K562 (cell line): Measurements from ENCODE around the gene P2RY8. TPM values are rescaled to one million over a fixed set of nuclear protein-coding genes. Genes with fewer than 3 reads are reported as not detected.

Experiments
- ATAC-seq: fragments of 200-7000 bp; cut with Tn5 transposase; 3 replicates; pipeline ENCODE4 v1.9.1; 2020; ENCODE audit warnings: moderate library complexity
- BruUV-seq: library from RNA; stranded (reverse); fragments of 400-500 nt; replicated peaks from 2 replicates; lab custom pipeline; 2021; lab: Mats Ljungman, UMichigan
- CTCF ChIA-PET: fragments of 300-600 bp; formaldehyde crosslinking; extraction: SDS; loops from one replicate; lab custom pipeline; 2021; ENCODE audit warnings: low intra/inter-chr PET ratio; lab: Yijun Ruan, JAX
- POLR2A ChIA-PET: fragments of 300-600, 350-650 bp; sonication (Branson Sonifier 250); formaldehyde crosslinking; extraction: SDS; loops from one replicate; lab custom pipeline; 2021; ENCODE audit warnings: antibody characterized with exemption, inconsistent platforms; lab: Yijun Ruan, JAX
- DNase-seq, 4 experiments: peaks; one replicate each; pipeline versions ENCODE4 v3.0.0 to v3.0.0-alpha.2; 2011 to 2018; ENCODE audit warnings: low spot score in 3 of 4, mixed read lengths in 3 of 4; ENCODE audit errors: extremely low read depth in 1 of 4
- FAIRE-seq: peaks from 2 replicates; lab custom pipeline; 2011; peaks lifted over from hg19 to GRCh38; lab: Jason Lieb, UNC
- H2AFZ ChIP-seq: 2 replicates; pipeline ENCODE4 v1.6.0; 2011; ENCODE audit warnings: low read depth, low read length, control low read depth, inconsistent platforms
- H3K27ac ChIP-seq: fragments of 200-600 bp; 3 replicates; pipeline ENCODE4 v1.8.0; 2011; ENCODE audit warnings: low read depth, mild to moderate bottlenecking, control low read depth, inconsistent platforms, low read length, moderate library complexity, mixed read lengths; ENCODE audit errors: extremely low read depth
- H3K27me3 ChIP-seq, 2 experiments: fragments of 300-600 bp in 1 of 2; 2 replicates in 1 of 2; 3 replicates in 1 of 2; pipeline versions ENCODE4 v1.6.0 to v1.8.0; 2011; ENCODE audit warnings: inconsistent platforms in 2 of 2, low read length in 2 of 2, mild to moderate bottlenecking in 1 of 2, mixed read lengths in 1 of 2, moderate library complexity in 1 of 2; ENCODE audit not compliant: control insufficient read depth in 2 of 2, insufficient read depth in 2 of 2
- H3K36me3 ChIP-seq: fragments of 300-600 bp; 3 replicates; pipeline ENCODE4 v1.8.0; 2011; ENCODE audit warnings: mild to moderate bottlenecking, low read length, inconsistent platforms; ENCODE audit not compliant: control insufficient read depth, insufficient read depth
- H3K4me1 ChIP-seq, 2 experiments: fragments of 200-600 bp in 1 of 2; replicated peaks in 1 of 2; 2 replicates in 1 of 2; 3 replicates in 1 of 2; pipeline versions ENCODE4 v1.5.1 to v1.8.0; 2011; ENCODE audit warnings: inconsistent platforms in 2 of 2, low read length in 2 of 2, mild to moderate bottlenecking in 1 of 2, mixed read lengths in 1 of 2, moderate library complexity in 1 of 2; ENCODE audit not compliant: control insufficient read depth in 2 of 2, insufficient read depth in 2 of 2
- H3K4me2 ChIP-seq: 2 replicates; pipeline ENCODE4 v1.6.1; 2011; ENCODE audit warnings: low read length, control low read depth, inconsistent platforms, mixed read lengths; ENCODE audit not compliant: insufficient read depth
- H3K4me3 ChIP-seq: fragments of 200-600 bp; sonication (generic), shearing (Covaris generic); 2 replicates; pipeline ENCODE4 v1.5.1; 2016; ENCODE audit warnings: control low read depth, inconsistent platforms
- H3K79me2 ChIP-seq: fragments of 200-600 bp; 3 replicates; pipeline ENCODE4 v1.8.0; 2011; ENCODE audit warnings: low read length, inconsistent platforms; ENCODE audit not compliant: control insufficient read depth, insufficient read depth
- H3K9ac ChIP-seq, 2 experiments: 2 replicates each; pipeline versions ENCODE4 v1.6.0 to v1.6.1; 2011; ENCODE audit warnings: low read depth in 2 of 2, low read length in 2 of 2, control low read depth in 1 of 2, inconsistent platforms in 1 of 2, mild to moderate bottlenecking in 1 of 2, mixed read lengths in 1 of 2; ENCODE audit not compliant: insufficient read depth in 1 of 2
- H3K9me1 ChIP-seq: one replicate; pipeline ENCODE4 v1.6.0; 2011; ENCODE audit warnings: inconsistent platforms, mild to moderate bottlenecking, low read length, moderate library complexity; ENCODE audit not compliant: control insufficient read depth, insufficient read depth
- H3K9me3 ChIP-seq: replicated peaks from 2 replicates; pipeline ENCODE4 v1.5.1; 2011; ENCODE audit warnings: low read depth, low read length, inconsistent platforms; ENCODE audit not compliant: control insufficient read depth, insufficient read depth
- H4K20me1 ChIP-seq: replicated peaks from 2 replicates; pipeline ENCODE4 v1.6.1; 2011; ENCODE audit warnings: low read length, inconsistent platforms, mixed read lengths; ENCODE audit not compliant: control insufficient read depth, insufficient read depth
- ARID3A ChIP-seq: IDR thresholded peaks from 2 replicates; pipeline ENCODE4 v1.6.1; 2012; ENCODE audit warnings: low read depth, low read length, improper control_type of control experiment, borderline replicate concordance
- C11orf30 ChIP-seq: fragments of 450-650 bp; IDR thresholded peaks from 2 replicates; pipeline ENCODE4 v1.6.1; 2016; ENCODE audit warnings: low read depth, mild to moderate bottlenecking
- CBFA2T3 ChIP-seq: fragments of 450-650 bp; IDR thresholded peaks from 2 replicates; pipeline ENCODE4 v1.6.1; 2017
- CBX5 ChIP-seq: IDR thresholded peaks from 2 replicates; pipeline ENCODE4 v1.6.1; 2014; ENCODE audit warnings: low read depth, borderline replicate concordance
- EZH2 ChIP-seq: IDR thresholded peaks from 2 replicates; pipeline ENCODE4 v1.6.1; 2012; ENCODE audit warnings: low read depth, mild to moderate bottlenecking, inconsistent platforms, low read length, borderline replicate concordance
- GTF2F1 ChIP-seq: IDR thresholded peaks from 2 replicates; pipeline ENCODE4 v1.6.1; 2011; ENCODE audit warnings: low read depth, low read length, improper control_type of control experiment
- IFI16 ChIP-seq: fragments of 250-450 bp; sonication (Bioruptor Pico); IDR thresholded peaks from 2 replicates; pipeline ENCODE4 v2.1.2; 2022; ENCODE audit warnings: mild to moderate bottlenecking, inconsistent platforms
- NBN ChIP-seq: fragments of 450-650 bp; IDR thresholded peaks from 2 replicates; pipeline ENCODE4 v1.6.1; 2016; ENCODE audit warnings: low read depth, mild to moderate bottlenecking
- NFIX ChIP-seq: fragments of 250-450 bp; sonication (Bioruptor Pico); IDR thresholded peaks from 2 replicates; pipeline ENCODE4 v1.4.0; 2020; ENCODE audit warnings: low read depth, mild to moderate bottlenecking, moderate library complexity
- NFYB ChIP-seq: IDR thresholded peaks from 2 replicates; pipeline ENCODE4 v1.6.1; 2011; ENCODE audit warnings: mild to moderate bottlenecking, moderate library complexity; ENCODE audit not compliant: insufficient read length; ENCODE audit errors: extremely low read depth
- POLR2B ChIP-seq: fragments of 450-650 bp; IDR thresholded peaks from 2 replicates; pipeline ENCODE4 v1.6.1; 2018; ENCODE audit warnings: low read depth; ENCODE audit not compliant: partially characterized antibody
- RBM17 ChIP-seq: fragments of 200-400 bp; formaldehyde crosslinking; IDR thresholded peaks from 2 replicates; pipeline ENCODE4 v1.6.1; 2017; ENCODE audit warnings: low read depth, mild to moderate bottlenecking, low read length, borderline replicate concordance
- SIRT6 ChIP-seq: IDR thresholded peaks from one replicate; pipeline ENCODE4 v1.6.1; 2012; ENCODE audit warnings: low read depth, mild to moderate bottlenecking, control low read depth, inconsistent platforms, low read length, moderate library complexity
- SNIP1 ChIP-seq: fragments of 450-650 bp; IDR thresholded peaks from 2 replicates; pipeline ENCODE4 v1.7.1; 2017; ENCODE audit warnings: low read depth, mild to moderate bottlenecking
- ZNF444 ChIP-seq: fragments of 250-450 bp; sonication (Bioruptor Pico); IDR thresholded peaks from 2 replicates; pipeline ENCODE4 v1.4.0; 2020; ENCODE audit warnings: mild to moderate bottlenecking, moderate library complexity
- ZNF764 ChIP-seq: fragments of 250-450 bp; sonication (Bioruptor Pico); IDR thresholded peaks from 2 replicates; pipeline ENCODE4 v1.4.0; 2020; ENCODE audit warnings: low read depth, mild to moderate bottlenecking, moderate library complexity
- ZNF778 ChIP-seq: fragments of 450-650 bp; formaldehyde crosslinking; IDR thresholded peaks from 2 replicates; pipeline ENCODE4 v1.4.0; 2020; ENCODE audit warnings: mild to moderate bottlenecking, moderate library complexity
- ZNF785 ChIP-seq: fragments of 250-450 bp; sonication (Bioruptor Pico); IDR thresholded peaks from 2 replicates; pipeline ENCODE4 v1.4.0; 2020; ENCODE audit warnings: mild to moderate bottlenecking
- WGBS: fragments of 100-300 bp; shearing (Covaris generic); methylation state at CpG from one replicate; pipeline ENCODE4 v1.1.6; 2016; ENCODE audit warnings: low coverage, mixed read lengths; ENCODE audit not compliant: insufficient coverage; ENCODE audit errors: missing lambda C conversion rate; 5-methylcytosine and 5-hydroxymethylcytosine counted together
- in situ Hi-C: fragments of 300-500 bp; cut with MboI; formaldehyde crosslinking; loops from 4 replicates; pipeline ENCODE4 v1.15.0; 2018; ENCODE audit warnings: inconsistent platforms, mixed read lengths
- intact Hi-C: fragments of 100-400 bp; cut with micrococcal nuclease; formaldehyde crosslinking; loops from 2 replicates; pipeline ENCODE4 v1.14.2; 2022
- polyA plus RNA-seq, 8 experiments: library from polyadenylated mRNA; depleted of rRNA in 4 of 8; stranded (reverse) in 5 of 8; unstranded in 3 of 8; fragments of >200 nt; fragmentation: Nextera tagmentation in 2 of 8; fragmentation: Illumina TruSeq in 1 of 8; extraction: Ambion mirVana in 2 of 8; extraction: Trizol in 1 of 8; gene quantifications; 2 replicates each; pipeline versions ENCODE4 v1.2.1 to v1.2.3, GENCODE V29; 2011 to 2014; ENCODE audit warnings: inconsistent platforms in 1 of 8, missing spikeins in 1 of 8
- total RNA-seq, 7 experiments: library from RNA; depleted of rRNA in 6 of 7; stranded (reverse); fragments of >200 nt in 6 of 7; fragmentation: Illumina TruSeq in 2 of 7; extraction: Trizol in 2 of 7; gene quantifications; 2 replicates each; pipeline versions ENCODE4 v1.2.1 to v1.2.3, GENCODE V29; 2011 to 2021; ENCODE audit warnings: low replicate concordance in 1 of 7
- TF ChIP-seq, protein P1 (sequence below): fragments of 200-800 bp; sonication (Bioruptor generic); IDR thresholded peaks from 2 replicates; pipeline ENCODE4 v1.6.1; 2017; ENCODE audit warnings: missing genetic modification characterization, missing compliant biosample characterization
- TF ChIP-seq, protein P2 (sequence below): fragments of 250-450 bp; sonication (Bioruptor Pico); IDR thresholded peaks from 2 replicates; pipeline ENCODE4 v1.5.0; 2021

P2RY8 gene
- total and polyA plus RNA-seq, 9 of the 15 experiments (the other 6 are each of a cell fraction or from before 2014, with no cell fraction given) = 0.04 to 0.69 (median 0.08) TPM; not detected in 3

DNA sequence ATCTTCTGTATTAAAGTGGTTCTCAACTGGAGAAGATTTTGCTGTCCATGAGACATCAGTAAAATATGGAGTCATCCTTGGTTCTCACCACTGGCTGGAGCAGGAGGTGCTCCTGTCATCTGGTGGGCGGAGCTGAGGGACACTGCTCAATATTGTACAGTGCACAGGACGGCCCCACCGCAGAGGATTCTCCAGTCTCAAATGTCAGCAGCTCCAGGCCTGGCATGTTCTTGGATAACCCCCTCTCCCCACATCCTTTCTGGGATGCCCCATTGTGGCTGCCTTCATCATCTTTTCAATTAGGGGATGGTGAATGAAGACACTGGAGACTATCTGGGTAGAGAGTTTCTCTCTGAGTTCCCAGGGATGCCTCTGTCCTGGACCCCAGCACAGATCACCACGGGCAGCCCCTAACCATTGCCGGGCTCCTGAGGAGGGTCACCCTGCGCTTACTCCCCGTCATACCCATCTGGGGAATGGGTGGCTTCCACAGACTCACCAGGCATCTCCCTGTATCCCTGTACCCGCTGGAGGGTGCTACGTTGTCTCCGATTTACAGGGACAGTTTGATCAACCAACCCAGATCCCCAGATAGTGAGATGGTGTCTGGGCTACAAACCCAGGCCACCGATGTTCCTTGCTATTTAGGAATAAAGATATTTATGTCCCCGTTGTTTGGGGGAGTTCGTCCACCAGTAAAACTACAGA, 21.9 kb upstream of the P2RY8 start:
- H3K4me1 ChIP-seq = no peaks in the 10 kb centered on the region
- H3K4me2 ChIP-seq = no peak overlapping the region
- ChIA-PET CTCF (no interaction called here), POLR2A (no interaction called here)
- no peak overlapping the region for H3K9ac ChIP-seq
- no peak for ATAC-seq
- H4K20me1 ChIP-seq = no peaks in the 10 kb centered on the region
- TF ChIP-seq RBM17 (no peak), ZNF785 (CRISPR knock-in tag) (no peak), GTF2F1 (no peak), ZNF444 (no peak), ZNF764 (CRISPR knock-in tag) (no peak), ZNF778 (CRISPR knock-in tag) (no peak), SNIP1 (no peak), POLR2B (no peak), SIRT6 (no peak), NFIX (CRISPR knock-in tag) (no peak), IFI16 (CRISPR knock-in tag) (no peak), CBX5 (no peak), EZH2 (no peak), CBFA2T3 (no peak), C11orf30 (no peak), NBN (no peak), NFYB (no peak), ARID3A (no peak)
- TF ChIP-seq, protein P1, sequence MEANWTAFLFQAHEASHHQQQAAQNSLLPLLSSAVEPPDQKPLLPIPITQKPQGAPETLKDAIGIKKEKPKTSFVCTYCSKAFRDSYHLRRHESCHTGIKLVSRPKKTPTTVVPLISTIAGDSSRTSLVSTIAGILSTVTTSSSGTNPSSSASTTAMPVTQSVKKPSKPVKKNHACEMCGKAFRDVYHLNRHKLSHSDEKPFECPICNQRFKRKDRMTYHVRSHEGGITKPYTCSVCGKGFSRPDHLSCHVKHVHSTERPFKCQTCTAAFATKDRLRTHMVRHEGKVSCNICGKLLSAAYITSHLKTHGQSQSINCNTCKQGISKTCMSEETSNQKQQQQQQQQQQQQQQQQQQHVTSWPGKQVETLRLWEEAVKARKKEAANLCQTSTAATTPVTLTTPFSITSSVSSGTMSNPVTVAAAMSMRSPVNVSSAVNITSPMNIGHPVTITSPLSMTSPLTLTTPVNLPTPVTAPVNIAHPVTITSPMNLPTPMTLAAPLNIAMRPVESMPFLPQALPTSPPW = no peak
- TF ChIP-seq, protein P2, sequence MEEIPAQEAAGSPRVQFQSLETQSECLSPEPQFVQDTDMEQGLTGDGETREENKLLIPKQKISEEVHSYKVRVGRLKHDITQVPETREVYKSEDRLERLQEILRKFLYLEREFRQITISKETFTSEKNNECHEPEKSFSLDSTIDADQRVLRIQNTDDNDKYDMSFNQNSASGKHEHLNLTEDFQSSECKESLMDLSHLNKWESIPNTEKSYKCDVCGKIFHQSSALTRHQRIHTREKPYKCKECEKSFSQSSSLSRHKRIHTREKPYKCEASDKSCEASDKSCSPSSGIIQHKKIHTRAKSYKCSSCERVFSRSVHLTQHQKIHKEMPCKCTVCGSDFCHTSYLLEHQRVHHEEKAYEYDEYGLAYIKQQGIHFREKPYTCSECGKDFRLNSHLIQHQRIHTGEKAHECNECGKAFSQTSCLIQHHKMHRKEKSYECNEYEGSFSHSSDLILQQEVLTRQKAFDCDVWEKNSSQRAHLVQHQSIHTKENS (CRISPR knock-in tag) = no peak
- peaks cover 0 to 16% of the 10 kb centered on the region in 2 experiments; a peak in 2 of 5 replicates for H3K27me3 ChIP-seq
- BruUV-seq = no TSS peak
- 48% methylated on average over 10 of the region's 13 CpGs for WGBS
- DNase-seq = no peak
- FAIRE-seq = no peak
- in situ Hi-C loops = no loop called here
- H3K9me1 ChIP-seq = no peaks in the 10 kb centered on the region
- no peaks in the 10 kb centered on the region for H3K9me3 ChIP-seq
- H2AFZ ChIP-seq = no peak overlapping the region
- intact Hi-C loops = no loop called here
- H3K4me3 ChIP-seq = no peak overlapping the region
- no peaks in the 10 kb centered on the region for H3K79me2 ChIP-seq
- no peaks in the 10 kb centered on the region for H3K36me3 ChIP-seq
- H3K27ac ChIP-seq = no peak overlapping the region
